ENCODE results near the gene DNAH2. TPM values are rescaled to one million over a fixed set of nuclear protein-coding genes. Genes with fewer than 3 reads are reported as not detected.

Gene DNAH2
- total and polyA plus RNA-seq, 2 of the 4 experiments (the other 2 are of a cell fraction) = under 0.01 to 0.02 TPM

- H2AFZ ChIP-seq (replicated peaks; ENCODE audit: low read length, poor library complexity) = peak overlapping the region; percentile 24
These were observed 26.9 kb downstream of the DNAH2 start for GRCh38 chr17:7744416-7744815.

More at GRCh38 chr17:7744416-7744815, 26.9 kb downstream of the DNAH2 start:
- Histone ChIP-seq H2BK5ac (ENCODE audit: low read depth, low read length, poor library complexity, severe bottlenecking) (peak overlapping the region; percentile 4), H3K23ac (ENCODE audit: low read depth, low read length) (no peak overlapping the region), H3K36me3 (ENCODE audit: control insufficient read depth, insufficient read depth, low read length) (no peaks in the 10 kb centered on the region), H3K4me1 (ENCODE audit: control insufficient read depth, insufficient read depth, low read length) (peaks cover 17% of the 10 kb centered on the region), H3K4me3 (ENCODE audit: insufficient read depth, low read depth, low read length) (no peak overlapping the region), H3K9me1 (ENCODE audit: insufficient read depth, low read length) (no peaks in the 10 kb centered on the region), H3K9me3 (ENCODE audit: control insufficient read depth, insufficient read depth, low read length) (no peaks in the 10 kb centered on the region), H2BK20ac (ENCODE audit: low read depth, low read length) (0 out of 2 replicates have a peak overlapping the region, but pooled peaks have one; percentile 53), H2AK5ac (ENCODE audit: low read depth, low read length) (peak overlapping the region; percentile 88; the same call in 1 of the 2 replicates), H3K9ac (ENCODE audit: low read depth, low read length) (no peak overlapping the region), H2AK9ac (replicated peaks; ENCODE audit: low read depth, low read length, poor library complexity) (no peak overlapping the region), H3K4me2 (ENCODE audit: low read depth, low read length) (no peak overlapping the region), H4K91ac (ENCODE audit: insufficient read depth, low read depth, low read length) (peak overlapping the region; percentile 31), H3K27ac (ENCODE audit: insufficient read depth, low read length) (0 out of 2 replicates have a peak overlapping the region, but pooled peaks have one; percentile 4), H2BK15ac (ENCODE audit: low read depth, low read length) (peak overlapping the region; percentile 31; the same call in 2 of the 3 replicates), H3K4ac (ENCODE audit: low read depth, low read length) (peak overlapping the region; percentile 66; the same call in 1 of the 2 replicates), H3K18ac (ENCODE audit: low read depth, low read length) (peak overlapping the region; percentile 1; the same call in 1 of the 2 replicates), H3K56ac (ENCODE audit: extremely low read depth, insufficient read depth, low read length) (no peak overlapping the region), H4K8ac (ENCODE audit: low read depth in 2 of 2, low read length in 2 of 2) (peak overlapping the region in 1 of 2 experiments; percentile 20; a peak in 1 of 4 replicates), H2BK120ac (ENCODE audit: low read depth, low read length) (peak overlapping the region; percentile 72; the same call in 1 of the 2 replicates), H4K20me1 (ENCODE audit: insufficient read depth, low read length) (no peaks in the 10 kb centered on the region), H3K79me1 (ENCODE audit: low read depth in 1 of 2, low read length in 2 of 2) (no peaks in the 10 kb centered on the region), H4K5ac (ENCODE audit: low read depth, low read length) (peak overlapping the region; percentile 3), H3K14ac (replicated peaks; ENCODE audit: low read depth, low read length) (peak overlapping the region; percentile 33; the same call in 1 of the 2 replicates), H3K27me3 (ENCODE audit: control insufficient read depth, insufficient read depth, low read length) (peaks cover 14% of the 10 kb centered on the region)
- dilution Hi-C loops (cut with HindIII; ENCODE audit: low sequenced_read_pairs, unreplicated experiment) = no loop called here
- intact Hi-C loops (cut with micrococcal nuclease) = loop anchor here (5.0 kb wide), 1 partner anchor 153 kb away; no protein-coding TSS in a partner anchor
- DNase-seq (no peak), ATAC-seq (ENCODE audit: low read depth) (no peak)
- TF ChIP-seq BHLHE40 (IDR thresholded peaks at IDR 0.05; ENCODE audit: low read depth, low read length) (no peak), CEBPB (IDR thresholded peaks at IDR 0.05; ENCODE audit: low read depth, low read length) (no peak), MXI1 (IDR thresholded peaks at IDR 0.05; ENCODE audit: borderline replicate concordance, low read depth, low read length) (no peak), MAFK (IDR thresholded peaks at IDR 0.05; ENCODE audit: low read depth, low read length) (no peak), RFX5 (IDR thresholded peaks at IDR 0.05; ENCODE audit: low read depth, low read length) (no peak)
- in situ Hi-C loops (cut with MboI; ENCODE audit: low sequenced_read_pairs) = loop anchor here (5.0 to 25.0 kb wide), 3 partner anchors 38 to 243 kb away; no protein-coding TSS in a partner anchor
- BruUV-seq (replicated peaks) = no TSS peak
- 59% methylated on average over 5 of the region's 8 CpGs; no CpG with 5 or more reads in 1 of the 2 experiments for WGBS, 2 experiments (ENCODE audit: extremely low coverage in 2 of 2, insufficient read length in 1 of 2)
- ChIA-PET POLR2A (ENCODE audit: unreplicated experiment) (interaction anchor here (0.6 kb wide), 1 partner anchor 57 kb away, joined by 3 read pairs; no protein-coding TSS in a partner anchor), CTCF (interaction anchor here (0.6 to 2.6 kb wide), 5 partner anchors 23 to 246 kb away, joined by 3 to 34 read pairs (median 4); partner anchors contain the start of gene NAA38)
